HG03354 (cell line): ENCODE measurements around the gene KCND2.
"Not testable (repeated sequence)": the region's sequence is repeated elsewhere in the genome, so short reads cannot be mapped to it uniquely, and the experiment has no call there.

ENCODE experiments used
- ATAC-seq: cut with Tn5 transposase; IDR thresholded peaks from one replicate; pipeline ENCODE4 v1.9.1; 2021; ENCODE audit warnings: mild to moderate bottlenecking; ENCODE audit not compliant: unreplicated experiment, poor library complexity, severe bottlenecking

The KCND2 gene

GRCh38 chr7:120781924-120782323, 508.9 kb downstream of the KCND2 start:
- ATAC-seq: not testable (repeated sequence)

- ATAC-seq: no peak
Observed at GRCh38 chr7:120783273-120783672, 510.3 kb downstream of the KCND2 start.

GRCh38 chr7:120783721-120784120, 510.7 kb downstream of the KCND2 start:
- ATAC-seq: no peak

- no peak for ATAC-seq
Observed at GRCh38 chr7:120785095-120785494, 512.1 kb downstream of the KCND2 start.

- peak; percentile 92 for ATAC-seq
Observed at GRCh38 chr7:120792091-120792860, 519.3 kb downstream of the KCND2 start.

- no peak for ATAC-seq
Observed at GRCh38 chr7:120792861-120793130, 519.8 kb downstream of the KCND2 start.

GRCh38 chr7:120793213-120793936, 520.4 kb downstream of the KCND2 start:
- no peak for ATAC-seq

GRCh38 chr7:120794106-120794729, 521.2 kb downstream of the KCND2 start:
- ATAC-seq: no peak

GRCh38 chr7:120797026-120797645, 524.2 kb downstream of the KCND2 start:
- no peak for ATAC-seq

GRCh38 chr7:120799147-120799546, 526.2 kb downstream of the KCND2 start:
- no peak for ATAC-seq
